HG03342 (cell line): ENCODE data around the gene RALGPS1.
"Not testable (repeated sequence)": the region's sequence is repeated elsewhere in the genome, so short reads cannot be mapped to it uniquely, and the experiment has no call there.

Experiments
- ATAC-seq: cut with Tn5 transposase; IDR thresholded peaks from one replicate; pipeline ENCODE4 v1.9.1; 2021; ENCODE audit warnings: mild to moderate bottlenecking, moderate library complexity; ENCODE audit not compliant: unreplicated experiment

The RALGPS1 gene

GRCh38 chr9:127132921-127133647 is 218.5 kb downstream of the RALGPS1 start:
- ATAC-seq: no peak

- no peak for ATAC-seq
Observed at GRCh38 chr9:127133739-127134167, 219.2 kb downstream of the RALGPS1 start.

- no peak for ATAC-seq
Observed at GRCh38 chr9:127135056-127135745, 220.6 kb downstream of the RALGPS1 start.

- ATAC-seq: no peak
Observed at GRCh38 chr9:127136081-127136879, 221.7 kb downstream of the RALGPS1 start.

DNA sequence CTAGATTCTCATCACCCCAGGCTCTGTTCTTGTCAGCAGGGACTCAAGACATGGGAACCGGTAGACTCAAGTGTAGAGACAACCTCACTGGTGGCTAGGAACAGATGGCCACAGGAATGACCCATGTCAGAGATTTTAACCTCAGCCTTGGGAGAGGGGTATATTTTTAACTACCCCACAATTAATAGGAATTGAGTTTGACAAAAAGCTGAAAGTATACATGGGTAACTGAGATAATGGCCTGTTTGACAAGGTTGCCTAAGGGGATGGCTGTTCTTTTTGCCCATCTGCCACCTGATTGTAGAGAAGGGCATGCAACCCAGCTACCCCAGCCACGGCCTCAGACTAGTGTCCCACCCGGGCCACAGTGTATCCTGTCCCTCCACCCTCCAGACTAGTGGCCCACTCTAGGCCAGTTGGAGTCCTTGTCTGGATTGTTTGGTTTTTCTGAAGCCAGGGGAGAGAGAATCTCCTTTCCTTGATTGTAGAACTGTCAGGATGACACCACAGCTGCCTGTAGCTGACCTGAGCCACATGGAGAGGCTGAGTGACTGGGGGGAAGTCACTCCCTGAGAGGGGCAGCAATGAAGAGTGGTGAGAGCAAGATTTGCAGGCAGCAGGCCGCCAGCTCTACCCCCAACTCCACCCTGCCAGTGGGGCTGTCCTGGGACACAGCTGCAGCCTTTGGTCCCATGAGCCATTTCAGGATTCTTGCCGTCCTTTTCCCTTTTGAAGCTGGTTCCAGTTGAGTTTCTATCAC is 222.5 kb downstream of the RALGPS1 start:
- ATAC-seq: no peak

DNA sequence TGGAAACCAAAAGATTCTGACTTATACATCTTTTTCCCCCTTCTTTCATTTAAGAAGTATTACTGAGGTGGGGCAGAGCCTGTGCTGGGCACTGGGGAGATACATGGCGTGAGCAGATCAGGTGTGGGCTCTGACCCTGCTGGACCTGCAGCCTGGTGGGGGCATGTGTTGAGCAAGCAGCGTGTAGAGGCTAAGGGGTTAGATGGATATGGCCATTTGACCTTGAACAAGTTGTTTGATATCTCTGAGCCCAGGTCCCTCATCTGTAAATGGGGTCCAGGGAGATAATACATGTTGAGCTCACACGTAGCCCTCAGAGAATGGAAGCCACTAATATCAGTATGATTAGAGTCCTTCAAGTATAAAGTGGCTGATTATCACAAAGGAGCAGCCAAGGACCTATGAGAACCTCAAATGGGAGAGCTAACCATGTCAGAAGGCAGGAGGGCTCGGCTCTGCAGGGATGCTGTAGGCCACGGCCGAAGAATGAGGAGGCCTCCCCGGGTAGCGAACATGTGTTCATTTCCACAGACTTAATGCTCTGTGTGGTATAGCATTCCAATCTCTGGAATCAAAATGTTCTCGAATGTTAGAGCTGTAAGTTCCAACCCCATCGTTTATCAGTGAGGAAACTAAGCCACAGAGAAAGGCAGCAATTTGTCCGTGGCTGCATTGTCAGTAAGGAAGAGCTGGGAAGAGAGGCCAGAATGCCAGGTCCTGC is 223.2 kb downstream of the RALGPS1 start:
- ATAC-seq: no peak

- ATAC-seq: no peak
Observed at GRCh38 chr9:127138444-127138843, 223.9 kb downstream of the RALGPS1 start.

GRCh38 chr9:127139071-127139731 is 224.6 kb downstream of the RALGPS1 start:
- no peak for ATAC-seq

GRCh38 chr9:127139775-127140174 is 225.2 kb downstream of the RALGPS1 start:
- no peak for ATAC-seq

GRCh38 chr9:127140181-127140580 is 225.6 kb downstream of the RALGPS1 start:
- no peak for ATAC-seq

DNA sequence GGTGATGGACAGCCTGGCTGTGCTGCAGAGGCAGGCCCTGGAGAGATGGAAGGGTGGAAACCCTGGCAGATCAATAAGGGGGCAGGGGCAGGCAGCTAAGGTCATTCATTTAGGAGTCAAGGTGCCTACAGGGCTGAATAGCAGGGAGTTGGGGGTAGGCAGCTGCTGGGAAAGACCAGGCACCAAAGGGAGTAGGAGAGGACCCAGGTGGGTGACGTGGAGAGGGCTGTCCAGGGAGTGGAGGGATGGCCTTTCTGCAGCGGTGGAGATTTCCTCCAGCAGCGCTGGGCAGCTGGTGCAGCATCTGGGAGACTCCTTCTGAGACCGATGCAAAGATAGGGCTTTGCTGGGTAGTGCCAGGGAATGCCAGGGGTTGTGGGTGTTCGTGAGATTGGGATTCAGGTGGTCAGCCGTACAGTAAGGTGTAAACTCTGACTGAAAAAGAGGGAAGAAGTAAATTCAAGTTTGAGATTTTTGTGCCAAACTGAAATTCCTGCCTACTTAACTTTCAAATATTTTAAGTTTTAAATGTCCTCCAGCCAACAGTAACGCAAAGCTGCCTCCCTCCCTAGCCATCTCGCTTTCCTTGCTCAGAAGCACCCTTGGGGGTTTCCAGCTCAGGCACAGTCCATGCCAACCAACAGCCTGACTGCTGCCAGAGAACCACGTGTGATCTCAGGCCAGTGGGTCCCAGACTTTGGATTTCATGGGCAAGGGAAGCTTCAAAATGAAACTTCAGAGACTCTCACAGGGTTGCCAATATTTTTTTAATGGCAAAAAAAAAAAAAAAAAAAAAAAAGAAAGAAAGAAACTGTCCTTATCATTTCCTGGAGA is 226.5 kb downstream of the RALGPS1 start:
- no peak for ATAC-seq

DNA sequence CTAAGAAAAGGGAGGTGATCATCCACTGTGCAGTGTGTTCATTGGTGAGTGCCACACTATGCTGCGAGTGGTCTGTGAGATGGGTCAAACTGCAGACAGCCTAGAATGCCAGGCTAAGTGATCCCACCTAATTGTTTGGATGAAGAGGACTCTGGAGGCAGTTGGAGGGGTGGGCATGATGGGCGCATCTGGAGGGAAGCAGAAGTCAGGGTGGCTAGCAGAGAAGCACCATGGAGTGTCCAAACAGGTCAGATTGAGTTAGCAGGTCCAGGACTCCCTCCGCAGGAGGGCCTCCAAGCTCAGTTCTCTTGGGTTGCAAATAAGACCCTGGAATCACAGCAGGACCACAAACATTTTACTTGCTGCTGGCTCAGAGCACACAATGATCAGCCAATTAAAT is 227.7 kb downstream of the RALGPS1 start:
- no peak for ATAC-seq

DNA sequence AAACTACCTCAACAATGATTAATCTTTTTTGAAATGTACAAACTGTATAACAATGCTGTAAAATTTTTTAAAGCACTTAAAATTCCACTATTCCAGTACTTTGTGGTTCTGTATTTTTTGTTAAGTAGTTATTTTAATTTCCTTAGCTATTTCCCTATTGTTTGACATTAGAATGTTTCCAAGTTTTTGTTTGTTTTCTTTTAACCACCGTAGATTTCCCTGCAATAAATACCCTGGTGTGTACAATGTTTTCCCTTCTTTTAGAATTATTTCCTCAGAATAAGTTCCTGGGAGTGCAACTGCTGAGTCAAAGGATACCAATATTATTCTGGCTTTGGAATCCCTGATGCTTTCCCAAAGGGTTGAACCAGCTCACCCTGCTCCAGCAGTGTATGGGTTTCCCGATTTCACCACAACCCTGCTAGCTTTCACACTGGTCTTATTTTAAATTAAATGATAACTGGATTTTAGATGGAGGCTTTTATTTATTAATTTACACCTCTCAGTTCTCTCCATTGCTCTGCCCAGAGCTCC is 228.4 kb downstream of the RALGPS1 start:
- no peak for ATAC-seq

- ATAC-seq: no peak
Observed at GRCh38 chr9:127143920-127144465, 229.4 kb downstream of the RALGPS1 start.

- ATAC-seq: no peak
Observed at GRCh38 chr9:127144670-127145445, 230.3 kb downstream of the RALGPS1 start.

- ATAC-seq: not testable (repeated sequence)
Observed at GRCh38 chr9:127146841-127147240, 232.3 kb downstream of the RALGPS1 start.

GRCh38 chr9:127147251-127147650 is 232.7 kb downstream of the RALGPS1 start:
- ATAC-seq: no peak
